Peyer's patch (tissue), 4 donors: ENCODE data around the gene CACNG1. TPM values are rescaled to one million over a fixed set of nuclear protein-coding genes. Genes with fewer than 3 reads are reported as not detected.

Experiments
- DNase-seq, 3 donors: peaks; one replicate each; pipeline ENCODE4 v3.0.0-alpha.2; 2017 to 2019
- H3K27ac ChIP-seq, 4 donors: fragments of 200-600 bp; sonication (generic); one replicate each; pipeline ENCODE4 v1.5.1; 2016 to 2019
- H3K27me3 ChIP-seq, 2 donors: fragments of 200-600 bp; sonication (generic); one replicate each; pipeline ENCODE4 v1.5.1; 2019
- H3K36me3 ChIP-seq, 3 donors: fragments of 200-600 bp; sonication (generic); one replicate each; pipeline ENCODE4 v1.5.1; 2016 to 2019
- H3K4me1 ChIP-seq, 4 donors: fragments of 200-600 bp; sonication (generic); one replicate each; pipeline ENCODE4 v1.5.1; 2016 to 2019
- H3K4me3 ChIP-seq, 4 donors: fragments of 200-600 bp; sonication (generic); 1 replicate in 3 of 4; 2 replicates in 1 of 4; pipeline ENCODE4 v1.5.1; 2016 to 2019; ENCODE audit warnings: mild to moderate bottlenecking in 1 of 4
- H3K9me3 ChIP-seq, 4 donors: fragments of 200-600 bp; sonication (generic); one replicate each; pipeline ENCODE4 v1.5.1; 2016 to 2019; ENCODE audit warnings: mild to moderate bottlenecking in 1 of 4
- POLR2A ChIP-seq, 2 donors: fragments of 450-650 bp; IDR thresholded peaks; one replicate each; pipeline ENCODE4 v1.5.1; 2017; ENCODE audit warnings: antibody characterized with exemption in 2 of 2, mild to moderate bottlenecking in 2 of 2, moderate library complexity in 2 of 2
- total RNA-seq, 4 donors: library from RNA; depleted of rRNA; stranded (reverse); fragments of >200 nt; gene quantifications; one replicate each; pipeline ENCODE4 v1.1.0, GENCODE V29; 2016
- TF ChIP-seq, protein P1 (sequence below), 6 experiments: fragments of 450-650 bp in 4 of 6; fragments of 200-600 bp in 2 of 6; sonication (generic) in 1 of 6; IDR thresholded peaks; one replicate each; pipeline ENCODE4 v1.5.1; 2017 to 2019; ENCODE audit warnings: antibody characterized with exemption in 6 of 6, mild to moderate bottlenecking in 3 of 6, moderate library complexity in 1 of 6

CACNG1 gene
- total RNA-seq, 4 donors from 2014 or later: not detected

DNA sequence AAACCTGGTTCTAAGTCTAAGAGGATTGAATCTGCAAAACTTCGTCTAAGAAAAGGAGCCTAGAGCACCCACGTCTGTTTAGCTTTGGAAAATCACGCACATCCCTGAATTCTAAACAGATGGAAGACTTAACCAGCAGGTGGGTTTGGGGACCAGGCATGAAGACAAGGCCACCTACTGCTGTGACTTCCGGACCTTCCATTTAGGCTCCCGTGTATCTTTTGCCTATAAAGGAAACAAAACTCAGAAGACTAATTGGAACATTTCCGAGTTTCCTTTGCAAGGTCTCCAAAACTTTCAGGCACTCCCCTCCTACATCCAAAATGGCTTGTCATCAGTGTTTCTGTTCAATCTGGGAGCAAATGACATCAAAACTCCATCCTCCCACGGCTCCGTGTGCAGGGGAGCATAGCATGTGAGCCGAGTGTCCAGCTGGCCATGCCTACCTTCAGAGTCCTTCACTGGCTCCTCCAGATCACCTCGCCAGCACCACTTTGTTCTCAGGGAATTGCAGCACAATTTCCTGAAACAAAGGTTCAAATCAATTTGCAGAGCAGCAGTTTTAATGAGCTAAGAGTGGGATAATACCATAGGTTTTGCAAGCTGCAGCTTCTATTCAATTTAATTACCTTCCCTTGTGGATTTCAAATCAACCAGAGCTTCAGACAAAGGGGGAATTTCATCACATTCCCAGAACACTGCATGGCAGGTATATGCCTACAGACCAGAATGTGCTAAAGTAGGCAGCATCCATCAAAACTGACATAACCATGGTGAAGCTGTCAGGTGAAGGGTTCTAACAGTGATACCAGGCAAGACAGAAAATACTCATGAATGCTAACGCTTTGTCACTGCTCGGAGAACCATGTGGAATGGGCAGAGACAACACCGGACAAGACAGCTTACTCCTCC lies 23.5 kb downstream of the CACNG1 start:
- no peaks in the 10 kb centered on the region for H3K4me1 ChIP-seq
- DNase-seq: no peak
- no peak overlapping the region for H3K4me3 ChIP-seq
- H3K27ac ChIP-seq: no peak overlapping the region
- no peaks in the 10 kb centered on the region for H3K27me3 ChIP-seq
- no peaks in the 10 kb centered on the region for H3K9me3 ChIP-seq
- TF ChIP-seq, protein P1, sequence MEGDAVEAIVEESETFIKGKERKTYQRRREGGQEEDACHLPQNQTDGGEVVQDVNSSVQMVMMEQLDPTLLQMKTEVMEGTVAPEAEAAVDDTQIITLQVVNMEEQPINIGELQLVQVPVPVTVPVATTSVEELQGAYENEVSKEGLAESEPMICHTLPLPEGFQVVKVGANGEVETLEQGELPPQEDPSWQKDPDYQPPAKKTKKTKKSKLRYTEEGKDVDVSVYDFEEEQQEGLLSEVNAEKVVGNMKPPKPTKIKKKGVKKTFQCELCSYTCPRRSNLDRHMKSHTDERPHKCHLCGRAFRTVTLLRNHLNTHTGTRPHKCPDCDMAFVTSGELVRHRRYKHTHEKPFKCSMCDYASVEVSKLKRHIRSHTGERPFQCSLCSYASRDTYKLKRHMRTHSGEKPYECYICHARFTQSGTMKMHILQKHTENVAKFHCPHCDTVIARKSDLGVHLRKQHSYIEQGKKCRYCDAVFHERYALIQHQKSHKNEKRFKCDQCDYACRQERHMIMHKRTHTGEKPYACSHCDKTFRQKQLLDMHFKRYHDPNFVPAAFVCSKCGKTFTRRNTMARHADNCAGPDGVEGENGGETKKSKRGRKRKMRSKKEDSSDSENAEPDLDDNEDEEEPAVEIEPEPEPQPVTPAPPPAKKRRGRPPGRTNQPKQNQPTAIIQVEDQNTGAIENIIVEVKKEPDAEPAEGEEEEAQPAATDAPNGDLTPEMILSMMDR (IDR thresholded peaks at IDR 0.05): no peak
- no peak for TF ChIP-seq POLR2A (IDR thresholded peaks at IDR 0.05)
- peaks cover 0 to 7% (median 0%) of the 10 kb centered on the region in 3 donors for H3K36me3 ChIP-seq

DNA sequence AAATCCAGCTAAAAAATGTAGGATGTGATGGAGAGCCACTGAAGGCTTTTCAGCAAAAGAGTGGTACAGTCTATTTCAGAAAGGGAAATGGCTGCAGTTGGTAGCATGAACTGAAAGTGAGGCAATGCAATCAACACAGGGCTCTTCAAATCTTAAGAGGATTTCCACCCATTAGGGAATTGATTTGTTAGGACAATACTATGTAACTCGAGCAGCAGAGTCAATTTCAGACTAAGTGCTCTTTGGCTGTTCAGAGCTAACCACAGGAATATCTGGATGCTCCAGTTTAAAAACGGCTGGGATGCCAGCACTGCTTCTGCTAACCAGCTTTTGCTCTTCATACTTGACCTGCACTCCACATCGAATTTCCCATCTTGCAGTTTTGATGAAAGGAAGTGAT lies 24.6 kb downstream of the CACNG1 start:
- H3K27ac ChIP-seq: no peak overlapping the region
- peaks cover 0 to 7% (median 0%) of the 10 kb centered on the region in 3 donors for H3K36me3 ChIP-seq
- no peak for DNase-seq
- H3K4me1 ChIP-seq: no peaks in the 10 kb centered on the region
- H3K4me3 ChIP-seq: no peak overlapping the region
- TF ChIP-seq, protein P1 (IDR thresholded peaks at IDR 0.05): no peak
- no peak for TF ChIP-seq POLR2A (IDR thresholded peaks at IDR 0.05)
- no peaks in the 10 kb centered on the region for H3K9me3 ChIP-seq
- H3K27me3 ChIP-seq: no peaks in the 10 kb centered on the region

DNA sequence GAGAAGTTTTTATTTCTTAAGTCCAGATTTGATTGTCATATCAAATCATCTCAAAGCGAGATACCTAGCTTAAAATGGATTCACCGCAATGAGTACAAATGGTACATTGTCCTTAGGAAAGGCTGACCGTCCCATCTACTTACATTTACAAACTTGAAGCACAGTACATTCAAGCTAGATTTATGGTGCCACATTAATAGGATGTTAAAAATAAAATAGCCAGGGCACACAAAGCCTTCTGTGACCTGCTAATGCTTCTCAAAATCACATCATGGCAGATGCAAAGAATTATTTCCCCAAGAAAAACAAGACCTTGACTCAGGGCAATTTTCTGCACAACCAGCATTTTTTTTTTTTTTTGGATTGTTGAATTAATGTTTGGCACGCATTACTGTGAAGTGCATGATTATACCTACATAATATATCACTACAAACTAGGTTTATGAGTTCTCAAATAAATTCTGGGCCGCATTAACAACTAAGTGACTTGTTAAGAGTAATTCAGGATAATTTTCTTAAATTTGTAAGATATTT lies 25.3 kb downstream of the CACNG1 start:
- Histone ChIP-seq H3K36me3 (peaks cover 0 to 7% (median 0%) of the 10 kb centered on the region in 3 donors), H3K9me3 (no peaks in the 10 kb centered on the region), H3K27me3 (no peaks in the 10 kb centered on the region), H3K27ac (no peak overlapping the region), H3K4me3 (no peak overlapping the region), H3K4me1 (no peaks in the 10 kb centered on the region)
- TF ChIP-seq, protein P1 (IDR thresholded peaks at IDR 0.05): no peak
- no peak for TF ChIP-seq POLR2A (IDR thresholded peaks at IDR 0.05)
- no peak for DNase-seq

DNA sequence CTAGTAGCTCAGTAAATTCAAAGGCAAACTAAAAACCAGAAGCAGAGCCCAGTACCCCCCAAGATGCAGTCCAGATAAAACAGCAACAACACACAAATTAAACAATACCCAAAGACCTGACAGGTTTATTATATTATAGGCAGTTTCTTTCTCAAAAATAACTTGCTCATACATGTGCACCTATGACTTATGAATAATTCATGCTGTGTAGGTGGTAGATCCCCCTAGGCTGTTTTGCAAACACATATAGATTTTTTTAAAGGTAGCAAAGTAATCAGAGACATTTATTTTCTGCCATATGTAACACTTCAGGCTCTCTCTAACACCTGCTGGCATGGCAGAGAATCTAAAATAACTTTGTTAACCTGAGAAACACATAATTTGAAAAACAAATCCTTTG lies 27.2 kb downstream of the CACNG1 start:
- DNase-seq: no peak
- Histone ChIP-seq H3K4me3 (no peak overlapping the region), H3K36me3 (peaks cover 0 to 7% (median 0%) of the 10 kb centered on the region in 3 donors), H3K27me3 (no peaks in the 10 kb centered on the region), H3K27ac (no peak overlapping the region), H3K9me3 (no peaks in the 10 kb centered on the region), H3K4me1 (no peaks in the 10 kb centered on the region)
- TF ChIP-seq, protein P1 (IDR thresholded peaks at IDR 0.05): no peak
- TF ChIP-seq POLR2A (IDR thresholded peaks at IDR 0.05): no peak

DNA sequence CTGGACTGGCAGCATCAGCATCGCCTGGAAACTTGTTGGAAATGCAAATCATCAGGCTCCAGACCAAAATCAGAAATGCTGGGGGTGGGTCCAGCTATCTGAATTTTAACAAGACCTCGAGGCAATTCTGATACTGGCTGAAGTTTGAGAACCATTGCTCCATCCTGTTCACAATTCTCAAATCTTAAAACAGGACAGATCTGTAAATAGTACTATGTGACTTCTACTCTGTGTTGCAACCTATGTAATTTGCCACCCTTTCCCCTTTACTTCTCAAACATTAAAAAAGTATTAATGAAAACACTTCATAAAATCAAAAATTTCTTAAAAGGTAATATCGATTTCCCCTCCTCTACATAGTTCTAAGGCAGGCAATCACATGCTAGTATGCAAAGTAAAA lies 28.5 kb downstream of the CACNG1 start:
- Histone ChIP-seq H3K4me3 (no peak overlapping the region), H3K27me3 (no peaks in the 10 kb centered on the region), H3K27ac (no peak overlapping the region), H3K4me1 (no peaks in the 10 kb centered on the region), H3K36me3 (peaks cover 0 to 8% (median 0%) of the 10 kb centered on the region in 3 donors), H3K9me3 (no peaks in the 10 kb centered on the region)
- no peak for TF ChIP-seq POLR2A (IDR thresholded peaks at IDR 0.05)
- TF ChIP-seq, protein P1 (IDR thresholded peaks at IDR 0.05): no peak
- no peak for DNase-seq
